Left ventricle myocardium inferior (tissue), 1 donor: ENCODE data around the gene RDH16. TPM values are rescaled to one million over a fixed set of nuclear protein-coding genes. Genes with fewer than 3 reads are reported as not detected.
"Not testable (repeated sequence)": the region's sequence is repeated elsewhere in the genome, so short reads cannot be mapped to it uniquely, and the experiment has no call there.

Experiments
- DNase-seq: peaks from one replicate; pipeline ENCODE4 v3.0.0-alpha.2; 2020
- H3K27ac ChIP-seq: fragments of 200-600 bp; replicated peaks from 2 replicates; pipeline ENCODE4 v1.8.0; 2021
- H3K27me3 ChIP-seq: fragments of 200-600 bp; 2 replicates; pipeline ENCODE4 v1.8.0; 2021; ENCODE audit warnings: low read depth
- H3K36me3 ChIP-seq: fragments of 200-600 bp; 2 replicates; pipeline ENCODE4 v1.8.0; 2021
- H3K4me1 ChIP-seq: fragments of 200-600 bp; 2 replicates; pipeline ENCODE4 v1.8.0; 2021
- H3K4me3 ChIP-seq: fragments of 200-600 bp; 2 replicates; pipeline ENCODE4 v1.8.0; 2021; ENCODE audit warnings: mild to moderate bottlenecking, moderate library complexity
- H3K9me3 ChIP-seq: fragments of 200-600 bp; replicated peaks from 2 replicates; pipeline ENCODE4 v1.8.0; 2021
- intact Hi-C: fragments of 100-400 bp; cut with micrococcal nuclease; formaldehyde crosslinking; loops from one replicate; pipeline ENCODE4 v1.11.0; 2022
- total RNA-seq: library from RNA; stranded (reverse); fragmentation: NEBNext Ultra II Directional; extraction: Animal tissue kit (Norgen Biotek cat#: 25700); gene quantifications from one replicate; pipeline ENCODE4 v1.2.1, GENCODE V29; 2021
- TF ChIP-seq, protein P1 (sequence below): fragments of 200-600 bp; IDR thresholded peaks from 2 replicates; pipeline ENCODE4 v1.8.0; 2021; ENCODE audit warnings: antibody characterized with exemption, mild to moderate bottlenecking, borderline replicate concordance
- donor health status: DM: no; HTN: yes; CAD: no; lungs with severe emphysema.

RDH16 gene
- total RNA-seq, 1 donor from 2014 or later: 0.19 TPM

DNA sequence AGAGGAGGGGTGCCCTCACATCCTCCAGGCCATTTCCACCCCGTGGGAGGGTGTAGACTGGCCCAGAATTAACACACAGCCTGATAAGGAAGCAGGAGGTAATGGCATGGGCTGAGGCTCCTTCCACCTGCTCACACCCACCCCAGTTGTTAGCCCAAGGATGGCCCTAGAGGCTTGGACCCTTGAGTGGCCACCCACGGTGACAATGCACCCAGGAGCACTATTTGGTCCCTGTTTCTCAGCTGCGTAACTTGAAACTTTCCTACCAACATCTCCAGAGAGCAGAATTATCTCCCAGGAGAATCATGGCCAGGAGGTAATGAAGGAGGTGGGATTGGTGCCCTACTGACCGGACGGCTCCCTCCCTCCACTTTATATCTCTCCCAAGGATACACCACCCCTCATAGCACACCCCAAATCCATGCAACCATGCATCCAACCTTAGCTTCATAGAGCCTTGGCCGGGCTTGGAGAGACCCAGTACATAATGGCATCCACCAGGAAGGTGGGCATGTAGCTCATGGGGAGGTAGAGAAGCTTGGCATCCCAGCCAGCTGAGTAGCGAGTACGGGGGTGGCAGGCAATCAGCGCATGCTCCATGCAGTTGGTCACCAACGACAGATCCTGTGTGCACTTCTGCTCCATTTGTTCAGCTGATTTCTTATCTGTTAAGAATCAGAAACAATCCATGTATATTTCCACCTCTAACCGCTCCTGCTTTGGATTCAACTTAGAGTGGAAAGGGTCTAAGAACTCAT is 5.6 kb downstream of the RDH16 start:
- Histone ChIP-seq H3K4me3 (no peak overlapping the region), H3K27me3 (no peaks in the 10 kb centered on the region), H3K4me1 (no peaks in the 10 kb centered on the region), H3K27ac (no peak overlapping the region), H3K9me3 (no peaks in the 10 kb centered on the region), H3K36me3 (peaks cover 9% of the 10 kb centered on the region)
- intact Hi-C loops: no loop called here
- TF ChIP-seq, protein P1, sequence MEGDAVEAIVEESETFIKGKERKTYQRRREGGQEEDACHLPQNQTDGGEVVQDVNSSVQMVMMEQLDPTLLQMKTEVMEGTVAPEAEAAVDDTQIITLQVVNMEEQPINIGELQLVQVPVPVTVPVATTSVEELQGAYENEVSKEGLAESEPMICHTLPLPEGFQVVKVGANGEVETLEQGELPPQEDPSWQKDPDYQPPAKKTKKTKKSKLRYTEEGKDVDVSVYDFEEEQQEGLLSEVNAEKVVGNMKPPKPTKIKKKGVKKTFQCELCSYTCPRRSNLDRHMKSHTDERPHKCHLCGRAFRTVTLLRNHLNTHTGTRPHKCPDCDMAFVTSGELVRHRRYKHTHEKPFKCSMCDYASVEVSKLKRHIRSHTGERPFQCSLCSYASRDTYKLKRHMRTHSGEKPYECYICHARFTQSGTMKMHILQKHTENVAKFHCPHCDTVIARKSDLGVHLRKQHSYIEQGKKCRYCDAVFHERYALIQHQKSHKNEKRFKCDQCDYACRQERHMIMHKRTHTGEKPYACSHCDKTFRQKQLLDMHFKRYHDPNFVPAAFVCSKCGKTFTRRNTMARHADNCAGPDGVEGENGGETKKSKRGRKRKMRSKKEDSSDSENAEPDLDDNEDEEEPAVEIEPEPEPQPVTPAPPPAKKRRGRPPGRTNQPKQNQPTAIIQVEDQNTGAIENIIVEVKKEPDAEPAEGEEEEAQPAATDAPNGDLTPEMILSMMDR: no peak
- no peak for DNase-seq

GRCh38 chr12:56948881-56949280 is 8.5 kb downstream of the RDH16 start:
- H3K4me1 ChIP-seq: no peaks in the 10 kb centered on the region
- peaks cover 9% of the 10 kb centered on the region for H3K36me3 ChIP-seq
- no peak for DNase-seq
- H3K27ac ChIP-seq: no peak overlapping the region
- intact Hi-C loops: no loop called here
- no peaks in the 10 kb centered on the region for H3K27me3 ChIP-seq
- no peak overlapping the region for H3K4me3 ChIP-seq
- TF ChIP-seq, protein P1: no peak
- no peaks in the 10 kb centered on the region for H3K9me3 ChIP-seq

DNA sequence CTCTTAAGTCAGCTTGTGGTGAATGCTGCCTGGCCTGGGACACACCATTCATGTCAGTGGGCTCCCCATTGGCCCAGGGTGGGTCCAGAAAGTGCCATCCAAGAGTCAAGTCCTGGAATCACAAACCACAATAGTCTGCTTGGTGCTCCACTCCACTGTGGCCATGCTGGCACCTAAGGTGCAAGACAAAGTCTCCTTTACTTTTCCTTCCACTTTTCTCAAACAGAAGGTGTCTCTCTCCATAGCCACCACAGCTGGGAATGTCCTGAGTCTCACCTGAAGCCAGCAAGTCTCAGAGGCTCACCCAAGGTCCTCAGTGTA is 9.0 kb downstream of the RDH16 start:
- no peak overlapping the region for H3K27ac ChIP-seq
- H3K4me3 ChIP-seq: no peak overlapping the region
- H3K36me3 ChIP-seq: peaks cover 9% of the 10 kb centered on the region
- no peaks in the 10 kb centered on the region for H3K4me1 ChIP-seq
- no peak for DNase-seq
- intact Hi-C loops: no loop called here
- H3K27me3 ChIP-seq: no peaks in the 10 kb centered on the region
- H3K9me3 ChIP-seq: no peaks in the 10 kb centered on the region
- TF ChIP-seq, protein P1: no peak

DNA sequence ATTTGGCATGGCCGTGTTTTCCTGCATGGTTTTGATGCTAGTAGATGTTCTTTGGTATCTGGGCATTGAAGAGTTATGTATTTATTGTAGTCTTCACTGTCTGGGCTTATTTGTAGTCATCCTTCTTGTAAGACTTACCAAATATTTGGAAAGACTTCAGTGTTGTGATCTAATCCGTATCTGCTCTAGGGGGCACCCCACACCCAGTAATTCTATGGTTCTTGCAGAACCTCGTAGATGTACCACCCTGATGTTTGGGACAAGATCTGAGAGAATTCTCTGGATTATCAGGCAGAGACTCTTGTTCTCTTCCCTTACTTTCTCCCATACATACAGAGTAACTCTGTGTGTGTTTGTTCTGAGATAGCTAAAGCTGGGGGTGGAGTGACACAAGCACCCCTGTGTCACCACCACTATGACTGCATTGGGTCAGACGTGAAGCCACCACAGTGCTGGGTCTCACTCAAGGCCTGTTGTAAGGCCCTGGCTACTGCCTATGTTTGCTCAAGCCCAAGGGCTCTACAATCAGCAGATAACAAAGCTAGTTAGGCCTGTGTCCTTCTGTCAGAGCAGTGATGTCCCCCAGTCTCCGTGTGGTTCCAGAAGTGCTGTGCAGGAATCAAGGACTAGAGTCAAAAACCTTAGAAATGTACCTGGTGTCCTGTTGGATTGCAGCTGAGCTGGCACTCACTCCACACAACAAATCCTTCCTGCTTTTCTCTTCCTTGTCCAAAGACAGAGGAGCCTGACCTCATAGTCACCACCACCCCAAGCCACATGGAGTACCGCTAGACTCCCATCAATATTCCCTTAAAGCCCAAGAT is 9.6 kb downstream of the RDH16 start:
- no peak overlapping the region for H3K27ac ChIP-seq
- no peaks in the 10 kb centered on the region for H3K9me3 ChIP-seq
- TF ChIP-seq, protein P1: peak; percentile 26
- H3K4me3 ChIP-seq: no peak overlapping the region
- no peaks in the 10 kb centered on the region for H3K27me3 ChIP-seq
- intact Hi-C loops: no loop called here
- peaks cover 9% of the 10 kb centered on the region for H3K36me3 ChIP-seq
- H3K4me1 ChIP-seq: no peaks in the 10 kb centered on the region
- no peak for DNase-seq

DNA sequence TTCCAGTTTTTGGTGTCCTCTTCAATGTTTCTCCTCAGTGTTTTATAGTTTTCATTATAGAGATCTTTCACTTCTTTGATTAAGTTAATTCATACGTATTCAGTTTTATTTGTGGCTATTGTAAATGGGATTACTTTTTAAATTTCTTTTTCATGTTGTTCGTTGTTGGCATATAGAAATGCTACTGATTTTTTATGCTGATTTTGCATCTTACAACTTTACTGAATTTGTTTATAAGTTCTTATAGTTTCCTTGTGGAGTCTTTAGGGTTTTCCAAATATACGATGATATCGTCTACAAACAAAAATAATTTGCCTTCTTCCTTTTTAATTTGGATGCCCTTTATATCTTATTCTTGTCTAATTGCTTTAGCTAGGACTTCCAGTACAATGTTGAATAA is 13.5 kb downstream of the RDH16 start:
- intact Hi-C loops: no loop called here
- Histone ChIP-seq H3K27me3 (no peaks in the 10 kb centered on the region), H3K4me3 (no peak overlapping the region), H3K9me3 (no peaks in the 10 kb centered on the region), H3K27ac (no peak overlapping the region), H3K4me1 (peaks cover 6% of the 10 kb centered on the region), H3K36me3 (no peaks in the 10 kb centered on the region)
- TF ChIP-seq, protein P1: no peak
- DNase-seq: no peak

DNA sequence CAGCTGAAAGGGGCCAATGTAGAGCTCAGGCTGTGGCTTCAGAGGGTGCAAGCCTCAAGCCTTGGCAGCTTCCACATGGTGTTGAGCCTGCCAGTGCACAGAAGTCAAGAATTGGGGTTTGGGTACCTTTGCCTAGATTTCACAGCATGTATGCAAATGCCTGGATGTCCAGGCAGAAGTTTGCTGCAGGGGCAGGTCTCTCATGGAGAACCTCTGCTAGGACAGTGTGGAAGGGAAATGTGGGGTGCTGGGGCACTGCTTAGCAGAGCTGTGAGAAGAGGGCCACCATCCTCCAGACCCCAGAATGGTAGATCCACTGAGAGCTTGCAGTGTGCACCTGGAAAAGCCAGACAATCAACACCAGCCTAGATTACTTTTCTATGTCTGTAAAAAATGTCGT is 14.0 kb downstream of the RDH16 start:
- H3K9me3 ChIP-seq, H3K4me3 ChIP-seq, intact Hi-C loops, H3K27me3 ChIP-seq, H3K4me1 ChIP-seq, H3K27ac ChIP-seq, H3K36me3 ChIP-seq, DNase-seq: not testable (repeated sequence)
